ENCODE data around the gene INO80B.
"Not testable (repeated sequence)": the region's sequence is repeated elsewhere in the genome, so short reads cannot be mapped to it uniquely, and the experiment has no call there.

GRCh38 chr2:74420443-74421103 is 34.3 kb upstream of the INO80B start:
- TF ChIP-seq CTCF (IDR thresholded peaks at IDR 0.05; ENCODE audit: borderline replicate concordance, extremely low read depth, low read length, poor library complexity, severe bottlenecking); EZH2 (IDR thresholded peaks at IDR 0.05; ENCODE audit: borderline replicate concordance, low read depth, low read length, severe bottlenecking): not testable (repeated sequence)

Data from DND-41 (cell line).